Hepatocyte (in vitro differentiated cells): ENCODE measurements around the gene PIEZO1. TPM values are rescaled to one million over a fixed set of nuclear protein-coding genes. Genes with fewer than 3 reads are reported as not detected.

Source experiments
- DNase-seq: peaks from one replicate; pipeline ENCODE4 v3.0.0-alpha.2; 2016; ENCODE audit warnings: low spot score
- H2AFZ ChIP-seq: fragments of 200-600 bp; sonication (generic); 2 replicates; pipeline ENCODE4 v1.6.0; 2016; ENCODE audit warnings: antibody characterized with exemption, mild to moderate bottlenecking
- H3K27ac ChIP-seq: fragments of 200-600 bp; sonication (generic); 2 replicates; pipeline ENCODE4 v1.5.1; 2016; ENCODE audit warnings: mild to moderate bottlenecking
- H3K27me3 ChIP-seq: fragments of 200-600 bp; sonication (generic); 2 replicates; pipeline ENCODE4 v1.6.1; 2016
- H3K36me3 ChIP-seq: fragments of 200-600 bp; sonication (generic); replicated peaks from 2 replicates; pipeline ENCODE4 v1.5.1; 2016; ENCODE audit warnings: low read depth; ENCODE audit not compliant: insufficient read depth
- H3K4me1 ChIP-seq: fragments of 200-600 bp; sonication (generic); 2 replicates; pipeline ENCODE4 v1.5.1; 2016; ENCODE audit warnings: mild to moderate bottlenecking, moderate library complexity; ENCODE audit not compliant: insufficient read depth
- H3K4me2 ChIP-seq: fragments of 200-600 bp; sonication (generic); 2 replicates; pipeline ENCODE4 v1.6.0; 2016
- H3K4me3 ChIP-seq: fragments of 200-600 bp; sonication (generic); 2 replicates; pipeline ENCODE4 v1.5.1; 2016; ENCODE audit warnings: mild to moderate bottlenecking
- H3K79me2 ChIP-seq: fragments of 200-600 bp; sonication (generic); 2 replicates; pipeline ENCODE4 v1.6.0; 2017; ENCODE audit warnings: mild to moderate bottlenecking
- H3K9me2 ChIP-seq: fragments of 200-600 bp; sonication (generic); replicated peaks from 2 replicates; pipeline ENCODE4 v1.6.0; 2017; ENCODE audit warnings: mild to moderate bottlenecking; ENCODE audit not compliant: insufficient read depth
- H3K9me3 ChIP-seq: fragments of 200-600 bp; sonication (generic); 2 replicates; pipeline ENCODE4 v1.5.1; 2016; ENCODE audit warnings: low read depth, mild to moderate bottlenecking
- H4K20me1 ChIP-seq: fragments of 200-600 bp; sonication (generic); 2 replicates; pipeline ENCODE4 v1.6.0; 2016; ENCODE audit warnings: mild to moderate bottlenecking; ENCODE audit not compliant: insufficient read depth, poor library complexity, severe bottlenecking
- EZH2 ChIP-seq: fragments of 200-600 bp; sonication (generic); IDR thresholded peaks from 2 replicates; pipeline ENCODE4 v1.6.1; 2016; ENCODE audit warnings: antibody characterized with exemption, mild to moderate bottlenecking, borderline replicate concordance
- EZH2phosphoT487 ChIP-seq: fragments of 200-600 bp; sonication (generic); IDR thresholded peaks from one replicate; pipeline ENCODE4 v1.6.1; 2018; ENCODE audit warnings: antibody characterized with exemption, mild to moderate bottlenecking, low read depth, moderate library complexity; ENCODE audit not compliant: unreplicated experiment, severe bottlenecking
- WGBS: methylation state at CpG from one replicate; pipeline ENCODE4 v1.1.6; 2016; ENCODE audit warnings: low lambda C conversion rate; ENCODE audit errors: missing lambda C conversion rate; 5-methylcytosine and 5-hydroxymethylcytosine counted together
- polyA plus RNA-seq: library from polyadenylated mRNA; unstranded; fragments of >200 nt; fragmentation: Nextera tagmentation; extraction: Ambion mirVana; gene quantifications from 2 replicates; pipeline ENCODE4 v1.2.1, GENCODE V29; 2016
- total RNA-seq: library from RNA; depleted of rRNA; stranded (reverse); fragments of >200 nt; gene quantifications from 2 replicates; pipeline ENCODE4 v1.2.3, GENCODE V29; 2014
- TF ChIP-seq, protein P1 (sequence below): fragments of 200-600 bp; sonication (generic); IDR thresholded peaks from 2 replicates; pipeline ENCODE4 v1.5.1; 2016; ENCODE audit warnings: antibody characterized with exemption, mild to moderate bottlenecking; ENCODE audit not compliant: poor library complexity

PIEZO1 gene
- total and polyA plus RNA-seq, 2 experiments from 2014 or later: 70.6 to 77.0 TPM

DNA sequence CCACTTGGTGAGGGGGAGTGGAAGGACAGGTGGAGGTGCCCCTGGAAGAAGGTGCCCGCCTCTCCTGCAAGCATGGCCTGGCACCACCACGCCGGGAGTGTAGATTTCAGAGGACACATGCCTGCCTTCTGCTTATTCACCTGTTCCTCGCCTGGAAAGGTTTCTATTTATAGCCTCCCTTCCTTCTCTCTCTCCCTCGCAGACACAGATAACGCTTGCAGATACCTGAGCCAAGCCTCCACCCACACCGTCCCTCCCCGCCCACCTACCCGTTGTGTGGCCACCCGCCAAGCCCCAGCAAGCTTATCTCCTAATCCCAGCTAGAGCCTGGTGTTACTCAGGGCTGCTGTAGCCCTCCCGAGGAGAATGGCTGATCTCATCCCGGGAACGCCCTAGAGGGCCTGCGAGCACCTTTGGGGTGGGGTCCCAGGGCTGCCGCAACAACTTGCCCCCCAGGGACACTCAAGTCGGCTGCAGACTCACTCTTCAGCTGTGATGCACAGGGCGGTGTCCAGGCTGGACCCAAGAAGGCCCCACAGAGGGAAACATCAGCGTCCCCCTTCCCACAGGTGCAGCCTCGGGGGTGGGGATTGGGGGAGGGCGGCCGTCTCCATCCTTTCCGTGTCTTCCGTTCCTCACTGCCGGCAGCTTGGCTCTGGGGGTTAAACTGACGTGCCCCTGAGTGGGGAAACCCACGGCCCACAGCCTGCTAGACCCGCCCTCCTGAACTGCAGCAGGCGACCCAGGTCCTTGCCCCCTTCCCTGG is 96.8 kb downstream of the PIEZO1 start:
- Histone ChIP-seq H3K79me2 (no peaks in the 10 kb centered on the region), H3K4me1 (peaks cover 20% of the 10 kb centered on the region), H3K27me3 (peaks cover 3% of the 10 kb centered on the region), H3K9me2 (no peaks in the 10 kb centered on the region), H2AFZ (no peak overlapping the region), H3K4me2 (peak overlapping the region; percentile 100), H3K9me3 (no peaks in the 10 kb centered on the region), H3K36me3 (no peaks in the 10 kb centered on the region), H3K27ac (peak overlapping the region; percentile 87), H4K20me1 (no peaks in the 10 kb centered on the region), H3K4me3 (no peak overlapping the region)
- DNase-seq: peak; percentile 87
- TF ChIP-seq, protein P1, sequence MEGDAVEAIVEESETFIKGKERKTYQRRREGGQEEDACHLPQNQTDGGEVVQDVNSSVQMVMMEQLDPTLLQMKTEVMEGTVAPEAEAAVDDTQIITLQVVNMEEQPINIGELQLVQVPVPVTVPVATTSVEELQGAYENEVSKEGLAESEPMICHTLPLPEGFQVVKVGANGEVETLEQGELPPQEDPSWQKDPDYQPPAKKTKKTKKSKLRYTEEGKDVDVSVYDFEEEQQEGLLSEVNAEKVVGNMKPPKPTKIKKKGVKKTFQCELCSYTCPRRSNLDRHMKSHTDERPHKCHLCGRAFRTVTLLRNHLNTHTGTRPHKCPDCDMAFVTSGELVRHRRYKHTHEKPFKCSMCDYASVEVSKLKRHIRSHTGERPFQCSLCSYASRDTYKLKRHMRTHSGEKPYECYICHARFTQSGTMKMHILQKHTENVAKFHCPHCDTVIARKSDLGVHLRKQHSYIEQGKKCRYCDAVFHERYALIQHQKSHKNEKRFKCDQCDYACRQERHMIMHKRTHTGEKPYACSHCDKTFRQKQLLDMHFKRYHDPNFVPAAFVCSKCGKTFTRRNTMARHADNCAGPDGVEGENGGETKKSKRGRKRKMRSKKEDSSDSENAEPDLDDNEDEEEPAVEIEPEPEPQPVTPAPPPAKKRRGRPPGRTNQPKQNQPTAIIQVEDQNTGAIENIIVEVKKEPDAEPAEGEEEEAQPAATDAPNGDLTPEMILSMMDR: no peak
- no peak for TF ChIP-seq EZH2phosphoT487
- TF ChIP-seq EZH2: no peak
- WGBS: 27% methylated on average over 22 of the region's 28 CpGs

- Histone ChIP-seq H4K20me1 (no peaks in the 10 kb centered on the region), H3K4me2 (peak overlapping the region; percentile 100), H3K4me3 (no peak overlapping the region), H3K27me3 (peaks cover 3% of the 10 kb centered on the region), H3K27ac (peak overlapping the region; percentile 87), H2AFZ (no peak overlapping the region), H3K79me2 (no peaks in the 10 kb centered on the region), H3K36me3 (no peaks in the 10 kb centered on the region), H3K9me3 (no peaks in the 10 kb centered on the region), H3K4me1 (peaks cover 20% of the 10 kb centered on the region), H3K9me2 (no peaks in the 10 kb centered on the region)
- TF ChIP-seq, protein P1: no peak
- no peak for DNase-seq
- 72% methylated on average over 3 of the region's 3 CpGs for WGBS
Observed at GRCh38 chr16:88687676-88688012, 97.4 kb downstream of the PIEZO1 start.

GRCh38 chr16:88687254-88687576 is 97.8 kb downstream of the PIEZO1 start:
- Histone ChIP-seq H4K20me1 (no peaks in the 10 kb centered on the region), H3K4me3 (no peak overlapping the region), H3K79me2 (no peaks in the 10 kb centered on the region), H3K9me2 (no peaks in the 10 kb centered on the region), H3K4me1 (peaks cover 20% of the 10 kb centered on the region), H3K9me3 (no peaks in the 10 kb centered on the region), H3K27ac (peak overlapping the region; percentile 87), H2AFZ (no peak overlapping the region), H3K27me3 (peaks cover 3% of the 10 kb centered on the region), H3K36me3 (no peaks in the 10 kb centered on the region), H3K4me2 (peak overlapping the region; percentile 100)
- DNase-seq: peak; percentile 28
- TF ChIP-seq, protein P1: no peak
- WGBS: 54% methylated on average over 9 of the region's 10 CpGs
